OCI-LY3 (cell line): ENCODE results near the gene IGDCC3.

ENCODE experiments used
- EZH2phosphoT487 ChIP-seq: fragments of 200-600 bp; shearing (Covaris generic); IDR thresholded peaks from 2 replicates; pipeline ENCODE4 v1.6.1; 2018; ENCODE audit warnings: antibody characterized with exemption, mixed run types, low read depth
- TF ChIP-seq, protein P1 (sequence below): fragments of 200-600, 300-600 bp; sonication (generic); IDR thresholded peaks from 2 replicates; pipeline ENCODE4 v1.5.1; 2014; ENCODE audit warnings: antibody characterized with exemption, low read length, low read depth

DNA sequence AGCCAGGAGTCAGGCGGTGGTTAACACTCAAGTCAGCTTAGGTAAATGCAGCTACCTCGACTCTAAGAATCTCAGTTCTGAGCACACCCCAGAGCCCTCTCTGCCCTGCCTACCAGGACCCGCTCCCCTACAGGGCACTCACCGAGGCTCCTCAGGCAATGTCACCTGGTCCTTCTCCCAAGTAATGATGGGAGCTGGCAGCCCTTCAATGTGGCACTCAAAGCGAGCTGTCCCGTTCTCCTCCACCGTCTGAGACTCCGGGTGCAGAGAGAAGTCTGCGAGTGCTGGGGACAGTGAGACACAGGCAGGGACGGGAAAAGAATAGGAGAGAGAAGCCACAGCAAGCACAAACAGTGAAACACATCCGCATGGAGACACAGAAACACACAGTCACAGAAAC, 32.2 kb upstream of the IGDCC3 start:
- TF ChIP-seq, protein P1, sequence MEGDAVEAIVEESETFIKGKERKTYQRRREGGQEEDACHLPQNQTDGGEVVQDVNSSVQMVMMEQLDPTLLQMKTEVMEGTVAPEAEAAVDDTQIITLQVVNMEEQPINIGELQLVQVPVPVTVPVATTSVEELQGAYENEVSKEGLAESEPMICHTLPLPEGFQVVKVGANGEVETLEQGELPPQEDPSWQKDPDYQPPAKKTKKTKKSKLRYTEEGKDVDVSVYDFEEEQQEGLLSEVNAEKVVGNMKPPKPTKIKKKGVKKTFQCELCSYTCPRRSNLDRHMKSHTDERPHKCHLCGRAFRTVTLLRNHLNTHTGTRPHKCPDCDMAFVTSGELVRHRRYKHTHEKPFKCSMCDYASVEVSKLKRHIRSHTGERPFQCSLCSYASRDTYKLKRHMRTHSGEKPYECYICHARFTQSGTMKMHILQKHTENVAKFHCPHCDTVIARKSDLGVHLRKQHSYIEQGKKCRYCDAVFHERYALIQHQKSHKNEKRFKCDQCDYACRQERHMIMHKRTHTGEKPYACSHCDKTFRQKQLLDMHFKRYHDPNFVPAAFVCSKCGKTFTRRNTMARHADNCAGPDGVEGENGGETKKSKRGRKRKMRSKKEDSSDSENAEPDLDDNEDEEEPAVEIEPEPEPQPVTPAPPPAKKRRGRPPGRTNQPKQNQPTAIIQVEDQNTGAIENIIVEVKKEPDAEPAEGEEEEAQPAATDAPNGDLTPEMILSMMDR = no peak
- TF ChIP-seq EZH2phosphoT487 = no peak
